ENCODE results near the gene EDEM2.

- TF ChIP-seq TARDBP (IDR thresholded peaks at IDR 0.05) (no peak), SUZ12 (IDR thresholded peaks at IDR 0.05) (no peak), L3MBTL2 (conservative IDR thresholded peaks at IDR 0.05) (no peak), ARNT (IDR thresholded peaks at IDR 0.05) (no peak)
These were observed 59.3 kb downstream of the EDEM2 start for GRCh38 chr20:35087791-35088190.

Data from HEK293T (cell line).